MM.1S (cell line): Measurements from ENCODE around the gene TIAL1.

Experiments
- DNase-seq: peaks from one replicate; pipeline ENCODE4 v3.0.0-alpha.2; 2015
- H2AFZ ChIP-seq: fragments of 300-600 bp; sonication (generic); 2 replicates; pipeline ENCODE4 v1.6.0; 2016; ENCODE audit warnings: antibody characterized with exemption, low read length
- H3F3A ChIP-seq: fragments of 300-600 bp; sonication (generic); 2 replicates; pipeline ENCODE4 v1.6.1; 2016; ENCODE audit warnings: mild to moderate bottlenecking, antibody characterized with exemption, low read length, moderate library complexity, mixed read lengths; ENCODE audit not compliant: insufficient read depth
- H3K27ac ChIP-seq: fragments of 300-600 bp; sonication (generic); 2 replicates; pipeline ENCODE4 v1.5.1; 2016; ENCODE audit warnings: mild to moderate bottlenecking, low read length
- H3K27me3 ChIP-seq: fragments of 300-600 bp; sonication (generic); replicated peaks from 2 replicates; pipeline ENCODE4 v1.6.0; 2016; ENCODE audit warnings: low read length; ENCODE audit not compliant: insufficient read depth
- H3K36me3 ChIP-seq: fragments of 300-600 bp; sonication (generic); replicated peaks from 2 replicates; pipeline ENCODE4 v1.6.1; 2016; ENCODE audit warnings: mild to moderate bottlenecking, low read length, mixed read lengths; ENCODE audit not compliant: insufficient read depth
- H3K4me1 ChIP-seq: fragments of 300-600 bp; sonication (generic); 2 replicates; pipeline ENCODE4 v1.6.1; 2016; ENCODE audit warnings: low read length, mixed read lengths
- H3K4me2 ChIP-seq: fragments of 300-600 bp; sonication (generic); 2 replicates; pipeline ENCODE4 v1.6.0; 2016; ENCODE audit warnings: low read depth, low read length
- H3K4me3 ChIP-seq: fragments of 300-600 bp; sonication (generic); 2 replicates; pipeline ENCODE4 v1.5.1; 2016; ENCODE audit warnings: low read length, mixed read lengths
- H3K79me2 ChIP-seq: fragments of 300-600 bp; sonication (generic); 2 replicates; pipeline ENCODE4 v1.6.1; 2016; ENCODE audit warnings: mixed run types, low read length, mixed read lengths
- H3K9ac ChIP-seq: fragments of 300-600 bp; sonication (generic); 2 replicates; pipeline ENCODE4 v1.6.1; 2016; ENCODE audit warnings: low read length, mixed read lengths
- H3K9me2 ChIP-seq: fragments of 300-600 bp; sonication (generic); replicated peaks from 2 replicates; pipeline ENCODE4 v1.6.1; 2016; ENCODE audit warnings: mild to moderate bottlenecking, low read length, mixed read lengths; ENCODE audit not compliant: insufficient read depth
- H3K9me3 ChIP-seq: fragments of 300-600 bp; sonication (generic); replicated peaks from 2 replicates; pipeline ENCODE4 v1.6.1; 2016; ENCODE audit warnings: mild to moderate bottlenecking, low read length, mixed read lengths; ENCODE audit not compliant: insufficient read depth
- H4K20me1 ChIP-seq: fragments of 300-600 bp; sonication (generic); 2 replicates; pipeline ENCODE4 v1.6.1; 2016; ENCODE audit warnings: mild to moderate bottlenecking, low read length, moderate library complexity, mixed read lengths; ENCODE audit not compliant: insufficient read depth
- CTCF ChIP-seq: fragments of 300-600 bp; sonication (generic); IDR thresholded peaks from 2 replicates; pipeline ENCODE4 v1.5.1; 2016; ENCODE audit warnings: antibody characterized with exemption, low read length, mixed read lengths
- EZH2 ChIP-seq: fragments of 300-600 bp; sonication (generic); optimal IDR thresholded peaks from 2 replicates; pipeline ENCODE3; 2017; ENCODE audit warnings: low read depth, mild to moderate bottlenecking, antibody characterized with exemption, low read length, mixed read lengths
- EZH2phosphoT487 ChIP-seq: fragments of 300-600 bp; sonication (generic); IDR thresholded peaks from 2 replicates; pipeline ENCODE4 v1.6.1; 2018; ENCODE audit warnings: antibody characterized with exemption, low read length

Gene TIAL1

GRCh38 chr10:119613741-119614140, 17.0 kb upstream of the TIAL1 start:
- no peak for DNase-seq
- Histone ChIP-seq H3K4me2 (no peak overlapping the region), H3F3A (no peaks in the 10 kb centered on the region), H3K27me3 (no peaks in the 10 kb centered on the region), H3K9ac (no peak overlapping the region), H3K36me3 (no peaks in the 10 kb centered on the region), H3K9me3 (no peaks in the 10 kb centered on the region), H4K20me1 (no peaks in the 10 kb centered on the region), H3K4me3 (no peak overlapping the region), H3K79me2 (no peaks in the 10 kb centered on the region), H3K9me2 (no peaks in the 10 kb centered on the region), H3K4me1 (no peaks in the 10 kb centered on the region), H3K27ac (no peak overlapping the region), H2AFZ (no peak overlapping the region)
- TF ChIP-seq CTCF = no peak
- TF ChIP-seq EZH2 = no peak
- no peak for TF ChIP-seq EZH2phosphoT487

- H4K20me1 ChIP-seq = no peaks in the 10 kb centered on the region
- no peaks in the 10 kb centered on the region for H3K36me3 ChIP-seq
- DNase-seq = no peak
- no peaks in the 10 kb centered on the region for H3K9me2 ChIP-seq
- no peak overlapping the region for H3K4me2 ChIP-seq
- no peaks in the 10 kb centered on the region for H3F3A ChIP-seq
- no peak overlapping the region for H3K9ac ChIP-seq
- no peak overlapping the region for H2AFZ ChIP-seq
- H3K9me3 ChIP-seq = no peaks in the 10 kb centered on the region
- no peaks in the 10 kb centered on the region for H3K4me1 ChIP-seq
- no peak overlapping the region for H3K4me3 ChIP-seq
- H3K27ac ChIP-seq = no peak overlapping the region
- TF ChIP-seq EZH2 (no peak), CTCF (no peak), EZH2phosphoT487 (no peak)
- H3K27me3 ChIP-seq = no peaks in the 10 kb centered on the region
- no peaks in the 10 kb centered on the region for H3K79me2 ChIP-seq
These were observed 14.7 kb upstream of the TIAL1 start for GRCh38 chr10:119611433-119611832.

GRCh38 chr10:119609516-119609915, 12.8 kb upstream of the TIAL1 start:
- H3K9me3 ChIP-seq = no peaks in the 10 kb centered on the region
- no peaks in the 10 kb centered on the region for H3K4me1 ChIP-seq
- no peaks in the 10 kb centered on the region for H3K27me3 ChIP-seq
- no peaks in the 10 kb centered on the region for H3K79me2 ChIP-seq
- no peaks in the 10 kb centered on the region for H3K9me2 ChIP-seq
- H2AFZ ChIP-seq = no peak overlapping the region
- TF ChIP-seq EZH2 (no peak), CTCF (no peak), EZH2phosphoT487 (no peak)
- H3K4me3 ChIP-seq = no peak overlapping the region
- H4K20me1 ChIP-seq = no peaks in the 10 kb centered on the region
- no peak for DNase-seq
- H3K36me3 ChIP-seq = no peaks in the 10 kb centered on the region
- H3K4me2 ChIP-seq = no peak overlapping the region
- no peak overlapping the region for H3K9ac ChIP-seq
- H3K27ac ChIP-seq = no peak overlapping the region
- H3F3A ChIP-seq = no peaks in the 10 kb centered on the region
